Stimulated activated CD8-positive, alpha-beta memory T cell treated with anti-CD3 and anti-CD28 coated beads, Interleukin-7, amount 100 ng/mL, for 4 hours (primary cell): Measurements from ENCODE around the gene ZNF2.
A peak's percentile ranks its signal among the peaks of the same experiment; 100 is the strongest.

Experiments used
- DNase-seq, 2 donors: peaks; one replicate each; pipeline ENCODE4 v3.0.0-alpha.2; 2020; ENCODE audit warnings: low read depth in 2 of 2

Gene ZNF2

GRCh38 chr2:95206096-95206495 is 40.5 kb downstream of the ZNF2 start:
- no peak for DNase-seq

DNA sequence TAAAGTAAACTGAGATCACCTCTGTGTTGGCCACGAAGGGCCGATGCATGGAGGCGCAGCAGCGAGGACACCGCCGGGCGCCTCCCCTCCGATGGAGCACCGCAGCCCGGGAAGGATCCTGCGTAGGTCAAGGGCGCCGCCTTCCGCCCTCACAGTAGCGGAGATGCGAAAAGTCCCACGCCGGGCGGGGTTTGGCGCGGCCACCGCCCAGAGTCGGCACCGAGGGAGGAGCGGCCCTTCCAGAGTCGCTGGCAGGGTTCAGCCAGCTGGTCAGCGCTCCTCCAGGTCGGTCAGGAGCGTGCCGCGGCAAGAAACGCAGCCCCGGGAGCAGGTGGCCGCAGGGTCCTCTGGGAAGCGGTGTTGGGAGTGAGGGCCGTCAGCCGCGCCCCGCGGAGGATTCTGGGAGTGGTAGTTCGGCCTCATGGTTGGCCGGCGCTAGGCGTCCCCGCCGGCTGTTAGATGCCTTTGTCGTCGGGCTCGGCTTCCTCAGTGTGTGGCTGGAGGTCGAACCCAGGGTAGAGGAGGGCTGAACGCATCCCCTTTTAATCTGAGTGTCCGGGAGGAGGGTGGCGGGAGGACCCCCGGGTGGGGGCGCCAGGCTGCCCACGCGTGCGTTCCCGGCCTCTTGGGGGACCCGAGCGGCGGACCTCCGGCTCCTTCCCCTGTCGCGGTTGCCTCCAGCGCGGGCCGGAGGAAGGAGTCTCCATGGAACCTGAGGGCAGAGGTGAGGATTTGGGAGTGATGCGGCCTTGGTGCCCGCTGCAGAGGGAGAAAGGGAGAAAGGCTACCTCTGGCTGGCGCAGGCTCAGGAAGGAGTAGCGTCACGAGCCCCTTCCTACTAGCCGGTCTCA is 41.7 kb downstream of the ZNF2 start, which contains the start of gene ZNF892:
TSS of gene ZNF892 (plus strand) at position 411 of the 851 bp plus-strand sequence. CDS start at position 706, 295 bp downstream.
- DNase-seq, result peak; percentile 52 to 72

DNA sequence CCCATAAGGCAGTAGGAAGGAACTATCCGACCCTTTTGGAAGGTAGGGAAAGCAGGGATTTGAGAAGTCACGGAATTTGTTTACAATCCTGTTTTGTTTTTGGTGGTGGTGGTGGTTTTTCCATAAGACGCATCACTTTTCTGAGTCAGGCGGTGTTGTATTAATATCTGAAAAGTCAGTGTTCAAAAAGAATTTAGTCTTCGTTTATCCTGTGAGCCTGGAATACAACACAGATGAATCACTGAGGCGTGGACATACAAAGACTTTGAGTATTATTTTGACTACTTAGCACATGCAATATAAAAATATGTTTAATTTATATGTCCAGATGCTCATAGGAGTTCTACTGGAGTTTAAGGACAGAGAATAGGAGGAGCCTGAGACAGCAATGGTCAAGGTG is 42.5 kb downstream of the ZNF2 start:
- no peak for DNase-seq

DNA sequence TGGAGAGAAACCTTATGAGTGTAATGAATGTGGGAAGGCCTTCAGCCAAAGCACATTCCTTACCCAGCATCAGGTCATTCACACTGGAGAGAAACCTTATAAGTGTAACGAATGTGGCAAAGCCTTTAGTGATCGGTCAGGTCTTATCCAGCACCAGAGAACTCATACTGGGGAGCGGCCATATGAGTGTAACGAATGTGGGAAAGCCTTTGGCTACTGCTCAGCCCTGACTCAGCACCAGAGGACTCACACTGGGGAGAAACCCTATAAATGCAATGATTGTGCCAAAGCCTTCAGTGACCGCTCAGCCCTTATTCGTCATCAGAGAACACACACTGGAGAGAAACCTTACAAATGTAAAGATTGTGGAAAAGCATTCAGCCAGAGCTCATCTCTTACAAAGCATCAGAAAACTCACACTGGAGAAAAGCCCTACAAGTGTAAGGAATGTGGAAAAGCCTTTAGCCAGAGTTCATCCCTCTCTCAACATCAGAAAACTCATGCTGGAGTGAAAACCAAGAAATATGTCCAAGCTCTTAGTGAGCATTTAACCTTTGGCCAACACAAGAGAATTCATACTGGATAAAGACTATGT is 49.5 kb downstream of the ZNF2 start:
- DNase-seq, result no peak

GRCh38 chr2:95220449-95220848 is 54.8 kb downstream of the ZNF2 start:
- DNase-seq, result no peak

- DNase-seq, result no peak
These were observed 60.0 kb downstream of the ZNF2 start for GRCh38 chr2:95225658-95226057.

DNA sequence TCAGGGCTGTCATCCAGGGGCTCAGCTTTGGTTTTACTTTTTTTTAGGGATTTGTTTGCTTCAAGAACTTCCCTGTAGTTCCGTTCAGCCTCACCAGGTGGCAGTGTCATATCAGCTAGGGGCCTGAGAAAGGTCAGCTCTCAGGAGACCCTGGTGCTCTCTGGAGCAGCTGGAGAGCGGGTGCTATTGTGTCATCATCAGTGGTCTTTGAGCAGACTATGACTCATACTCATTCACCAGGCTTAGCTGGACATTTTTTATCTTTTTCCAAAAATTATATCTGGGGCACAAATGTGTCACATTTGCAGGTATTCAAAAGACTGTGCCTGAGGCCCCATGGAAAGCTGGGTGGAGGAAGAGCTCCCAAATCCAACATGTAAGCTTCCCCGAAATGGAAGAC is 66.1 kb downstream of the ZNF2 start:
- no peak for DNase-seq

GRCh38 chr2:95232232-95232631 is 66.6 kb downstream of the ZNF2 start:
- no peak for DNase-seq
